MM.1S (cell line): Measurements from ENCODE around the gene MNX1.

Experiments
- EZH2 ChIP-seq: fragments of 300-600 bp; sonication (generic); optimal IDR thresholded peaks from 2 replicates; pipeline ENCODE3; 2017; ENCODE audit warnings: low read depth, mild to moderate bottlenecking, antibody characterized with exemption, low read length, mixed read lengths
- TF ChIP-seq, protein P1 (sequence below): fragments of 300-600 bp; sonication (generic); IDR thresholded peaks from 2 replicates; pipeline ENCODE4 v1.5.1; 2016; ENCODE audit warnings: antibody characterized with exemption, low read length, mixed read lengths

DNA sequence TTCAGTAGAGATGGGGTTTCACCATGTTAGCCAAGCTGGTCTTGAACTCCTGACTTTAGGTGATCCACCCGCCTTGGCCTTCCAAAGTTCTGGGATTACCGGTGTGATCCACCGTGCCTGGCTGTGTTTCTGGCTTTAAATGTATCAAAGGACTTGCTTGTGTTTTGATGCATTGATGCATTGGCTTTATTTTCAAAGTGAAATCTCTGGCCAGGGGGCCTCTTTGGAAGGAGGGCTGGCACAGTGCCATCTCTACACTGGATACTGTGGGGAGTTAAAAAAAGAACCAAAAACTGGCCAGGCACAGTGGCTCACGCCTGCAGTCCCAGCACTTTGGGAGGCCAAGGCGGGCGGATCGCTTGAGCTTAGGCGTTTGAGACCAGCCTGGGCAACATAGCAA, 16.0 kb downstream of the MNX1 start:
- TF ChIP-seq, protein P1, sequence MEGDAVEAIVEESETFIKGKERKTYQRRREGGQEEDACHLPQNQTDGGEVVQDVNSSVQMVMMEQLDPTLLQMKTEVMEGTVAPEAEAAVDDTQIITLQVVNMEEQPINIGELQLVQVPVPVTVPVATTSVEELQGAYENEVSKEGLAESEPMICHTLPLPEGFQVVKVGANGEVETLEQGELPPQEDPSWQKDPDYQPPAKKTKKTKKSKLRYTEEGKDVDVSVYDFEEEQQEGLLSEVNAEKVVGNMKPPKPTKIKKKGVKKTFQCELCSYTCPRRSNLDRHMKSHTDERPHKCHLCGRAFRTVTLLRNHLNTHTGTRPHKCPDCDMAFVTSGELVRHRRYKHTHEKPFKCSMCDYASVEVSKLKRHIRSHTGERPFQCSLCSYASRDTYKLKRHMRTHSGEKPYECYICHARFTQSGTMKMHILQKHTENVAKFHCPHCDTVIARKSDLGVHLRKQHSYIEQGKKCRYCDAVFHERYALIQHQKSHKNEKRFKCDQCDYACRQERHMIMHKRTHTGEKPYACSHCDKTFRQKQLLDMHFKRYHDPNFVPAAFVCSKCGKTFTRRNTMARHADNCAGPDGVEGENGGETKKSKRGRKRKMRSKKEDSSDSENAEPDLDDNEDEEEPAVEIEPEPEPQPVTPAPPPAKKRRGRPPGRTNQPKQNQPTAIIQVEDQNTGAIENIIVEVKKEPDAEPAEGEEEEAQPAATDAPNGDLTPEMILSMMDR, result no peak
- TF ChIP-seq EZH2, result no peak
